Stimulated activated CD8-positive, alpha-beta memory T cell treated with anti-CD3 and anti-CD28 coated beads, Interleukin-12 subunit alpha, Interleukin-12 subunit beta, amount 100 ng/mL, for 4 hours (primary cell): ENCODE measurements around the gene MEDAG.

Source experiments
- DNase-seq: peaks from one replicate; pipeline ENCODE4 v3.0.0-alpha.2; 2020; ENCODE audit warnings: low read depth

Gene MEDAG

DNA sequence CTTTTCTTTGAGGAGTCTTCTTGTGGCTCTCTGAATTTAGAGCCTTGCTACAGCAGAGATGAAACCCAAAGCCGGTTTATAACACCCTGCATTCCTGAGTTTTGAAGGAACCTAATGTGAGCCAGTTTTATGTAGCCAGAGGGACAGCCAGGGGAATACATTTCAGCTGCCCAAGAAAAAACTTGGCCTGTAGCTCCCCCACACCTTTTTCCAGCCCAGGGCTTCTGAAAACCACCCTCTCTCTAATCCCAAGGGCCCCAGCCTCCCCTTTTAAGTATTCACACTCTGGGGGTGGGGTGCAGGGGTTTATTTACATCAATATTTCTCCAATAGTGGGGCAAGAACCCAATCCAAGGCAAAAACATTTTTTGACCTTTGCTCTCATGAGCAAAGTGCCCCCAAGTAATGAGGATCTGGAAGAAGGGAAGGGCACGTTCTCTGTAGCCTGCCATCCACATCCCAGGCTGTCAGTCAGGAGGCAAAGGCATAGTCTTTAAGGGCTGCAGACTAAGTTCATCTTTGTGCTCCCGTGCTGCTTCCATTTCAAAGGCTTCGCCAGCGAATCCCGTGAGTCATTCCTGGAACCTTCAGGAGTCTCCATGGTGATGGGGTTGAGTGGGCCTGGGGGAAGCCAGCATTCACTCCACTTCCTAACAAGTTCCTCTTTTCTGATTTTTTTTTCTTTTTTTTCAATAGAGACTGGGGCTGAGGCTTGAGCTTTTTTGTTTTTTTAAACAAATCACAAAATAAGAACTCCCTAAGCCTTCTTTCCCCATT, 33.2 kb upstream of the MEDAG start:
- DNase-seq = no peak

DNA sequence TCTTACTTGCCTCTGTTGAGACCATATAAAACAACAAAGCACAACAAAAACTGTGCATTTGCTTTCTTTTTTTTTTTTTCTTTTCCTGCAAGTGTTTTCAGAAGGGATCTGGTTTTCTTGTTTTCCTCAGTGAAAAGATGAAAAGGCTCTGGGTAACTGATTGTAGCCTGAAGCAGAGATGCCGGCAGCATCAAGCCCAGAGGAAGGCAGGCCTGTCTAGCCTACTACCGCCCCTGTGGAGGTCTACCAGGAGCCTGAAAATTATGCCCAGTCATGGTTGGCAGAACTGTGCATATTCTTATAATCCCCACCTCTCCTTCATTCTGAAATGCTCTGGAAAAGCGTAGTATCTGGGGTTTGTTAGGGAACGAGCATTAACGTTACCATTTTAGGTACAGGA, 32.6 kb upstream of the MEDAG start:
- no peak for DNase-seq

DNA sequence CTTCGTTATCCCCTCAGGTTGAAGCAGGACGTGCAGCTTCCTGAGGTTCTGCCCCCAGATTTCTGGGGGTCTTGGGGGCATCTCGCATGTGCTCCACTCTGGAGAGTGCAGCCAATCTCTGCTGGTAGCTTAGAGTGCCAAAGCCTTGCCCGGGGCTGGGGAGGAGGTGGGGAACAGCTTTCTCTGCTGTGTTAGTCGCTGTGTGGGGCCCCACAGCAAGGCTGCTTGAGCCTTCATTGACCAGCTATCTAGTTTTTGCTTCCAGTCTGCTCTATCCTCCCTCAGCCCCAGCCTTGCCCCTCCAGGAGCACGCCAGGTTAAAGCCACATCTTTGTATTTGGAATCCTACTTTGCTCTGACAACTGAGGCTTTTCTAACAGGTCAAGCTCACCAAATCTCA, 32.0 kb upstream of the MEDAG start:
- DNase-seq = no peak

DNA sequence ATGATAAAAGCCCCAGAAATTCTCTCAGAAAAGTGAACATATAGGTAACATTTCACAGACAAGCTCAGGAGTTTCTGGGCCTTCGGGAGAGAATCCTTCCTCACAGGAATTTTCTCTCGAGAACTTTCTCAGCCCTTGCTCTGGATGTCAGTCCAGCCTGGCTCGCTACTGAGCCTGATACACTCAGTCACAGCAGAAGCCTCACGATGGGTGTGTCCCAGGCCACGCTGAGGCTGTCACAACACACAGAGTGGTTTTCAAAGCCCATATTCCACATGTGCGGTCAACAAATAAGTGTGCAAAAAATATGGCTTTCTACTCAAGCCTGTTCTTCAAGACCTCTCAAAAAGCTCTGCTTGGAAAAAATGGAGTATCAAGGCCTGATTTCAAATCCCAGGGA, 31.5 kb upstream of the MEDAG start:
- no peak for DNase-seq

DNA sequence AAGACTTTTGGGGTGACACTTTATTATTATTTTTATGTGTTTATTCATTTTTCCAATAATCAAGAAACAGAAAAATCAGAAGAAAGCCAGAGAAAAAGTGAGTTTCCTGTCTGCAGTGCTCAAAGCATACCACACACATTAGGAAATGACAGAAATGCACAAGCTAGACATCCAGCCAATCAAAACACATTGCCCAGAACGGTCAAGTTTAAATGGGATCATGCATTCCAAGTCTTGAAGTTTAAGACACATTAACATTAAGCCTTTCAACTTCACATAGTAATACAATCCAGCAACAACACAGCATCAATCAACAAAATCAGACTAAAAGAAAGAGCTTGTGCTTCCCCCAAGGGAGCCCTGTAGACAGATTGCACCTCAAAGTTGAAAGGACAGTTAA, 28.7 kb upstream of the MEDAG start:
- DNase-seq = no peak

DNA sequence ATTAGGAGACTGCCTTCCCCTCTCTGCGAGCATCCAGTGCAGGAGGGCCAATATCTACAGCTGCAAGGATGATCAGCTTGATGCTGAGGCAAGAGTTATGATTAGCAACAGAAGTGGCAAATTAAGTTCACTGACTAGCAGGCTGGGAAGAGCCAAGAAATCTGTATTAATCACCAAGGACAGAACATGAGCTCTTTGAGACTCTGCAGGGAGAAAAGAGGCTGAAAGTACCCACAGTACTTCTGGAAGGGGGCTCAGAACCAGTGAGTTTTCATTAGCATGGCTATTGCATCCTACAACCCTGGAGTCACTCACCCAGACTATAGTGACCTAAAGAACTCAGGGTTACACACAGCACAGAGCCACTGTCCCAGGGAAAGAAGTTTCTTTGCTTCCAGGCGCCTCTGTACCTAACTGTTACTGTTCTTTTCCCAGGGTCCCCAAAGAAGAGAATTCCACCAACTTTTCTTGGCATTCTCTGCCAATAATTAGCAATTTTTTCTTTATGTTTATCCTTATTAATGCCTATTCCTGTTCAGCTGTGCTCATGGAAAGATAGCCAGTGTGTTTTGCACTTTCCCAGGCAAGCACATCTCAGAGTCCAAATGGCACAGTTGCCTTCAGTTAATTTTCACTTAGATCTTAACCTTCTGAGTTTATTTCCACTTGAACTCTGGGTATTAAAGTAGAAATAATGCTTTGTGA, 25.8 kb upstream of the MEDAG start:
- no peak for DNase-seq

- DNase-seq = no peak
Measured at GRCh38 chr13:30880856-30881155, 25.3 kb upstream of the MEDAG start.

GRCh38 chr13:30881191-30881651, 24.9 kb upstream of the MEDAG start:
- DNase-seq = no peak

- no peak for DNase-seq
Measured at GRCh38 chr13:30882026-30882850, 23.8 kb upstream of the MEDAG start.

DNA sequence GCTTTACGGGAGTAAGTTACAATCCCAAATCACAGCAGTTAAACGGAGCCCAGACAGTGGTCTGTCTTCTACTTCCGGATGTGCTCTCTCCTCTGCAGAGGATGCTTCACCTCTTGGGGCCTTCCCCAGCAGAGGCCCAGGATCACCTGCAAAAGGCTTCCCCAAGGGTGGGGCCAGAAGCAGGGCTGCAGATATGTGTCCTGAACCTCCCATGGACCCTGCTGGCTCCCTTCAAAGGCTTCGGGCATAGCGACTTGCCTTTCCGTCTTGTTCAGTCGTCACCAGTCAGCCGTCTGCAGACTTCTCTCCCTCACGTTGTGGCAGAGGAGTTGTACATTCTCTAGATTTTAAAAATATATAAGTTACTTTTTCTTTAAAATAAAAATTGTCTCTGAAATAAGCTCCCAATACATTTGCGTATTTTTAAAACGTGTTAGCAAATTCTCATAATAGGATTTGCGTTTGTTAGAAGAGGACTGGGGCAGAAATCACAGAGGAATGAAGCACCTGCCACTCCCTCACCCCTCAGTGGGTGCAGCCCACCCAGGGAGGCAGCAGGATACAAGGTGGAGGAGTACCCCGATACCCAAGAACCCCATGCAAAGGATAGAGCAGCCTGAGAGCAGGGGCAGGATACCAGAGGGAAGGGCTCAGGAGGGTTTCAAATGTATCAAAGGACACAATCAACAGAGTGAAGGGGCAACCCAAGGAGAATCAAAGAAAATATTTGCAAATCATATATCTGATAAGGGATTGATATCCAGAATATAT, 22.9 kb upstream of the MEDAG start:
- DNase-seq = no peak

DNA sequence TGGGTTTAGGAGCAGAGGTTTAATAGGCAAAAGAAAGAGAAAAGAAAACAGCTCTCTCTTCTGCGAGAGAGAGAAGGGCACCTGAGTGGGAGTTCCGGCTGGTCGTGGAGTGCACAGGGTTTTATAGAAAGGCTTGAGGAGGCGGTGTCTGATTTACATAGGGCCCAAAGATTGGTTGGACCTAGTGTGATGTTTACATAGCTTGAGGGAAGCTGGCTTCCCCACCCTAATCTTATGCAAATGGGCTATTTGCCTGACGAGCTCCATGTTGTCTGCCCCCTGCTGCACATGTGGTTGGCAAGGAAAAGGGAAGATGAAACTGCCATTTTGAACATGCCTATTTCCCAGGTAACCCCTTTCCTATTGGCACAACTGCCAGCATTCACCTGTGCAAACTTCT, 21.5 kb upstream of the MEDAG start:
- DNase-seq = no peak

DNA sequence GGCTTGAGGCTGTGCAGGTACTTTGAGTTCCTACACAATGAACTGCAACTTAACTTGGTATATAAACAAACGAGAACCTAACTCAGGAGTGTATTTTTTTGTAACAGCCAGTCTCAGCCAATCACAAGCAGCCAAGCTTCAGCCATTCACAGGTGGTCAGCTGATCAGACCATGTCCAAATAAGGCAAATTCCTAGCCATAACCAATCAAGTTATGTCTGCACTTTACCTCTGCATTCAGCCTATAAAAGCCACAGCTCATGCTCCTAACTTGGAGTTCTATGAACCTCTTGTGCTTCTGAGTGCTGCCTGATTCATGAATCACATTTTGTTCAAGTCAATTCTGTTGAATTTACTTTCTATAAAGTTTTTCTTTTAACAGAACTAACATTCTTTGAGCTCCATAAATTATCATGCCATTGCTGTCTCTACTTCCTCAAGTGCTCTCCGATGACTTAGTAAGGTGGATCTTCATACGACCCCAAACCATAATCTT, 16.8 kb upstream of the MEDAG start:
- DNase-seq = no peak

GRCh38 chr13:30892966-30893365, 13.1 kb upstream of the MEDAG start:
- DNase-seq = no peak

DNA sequence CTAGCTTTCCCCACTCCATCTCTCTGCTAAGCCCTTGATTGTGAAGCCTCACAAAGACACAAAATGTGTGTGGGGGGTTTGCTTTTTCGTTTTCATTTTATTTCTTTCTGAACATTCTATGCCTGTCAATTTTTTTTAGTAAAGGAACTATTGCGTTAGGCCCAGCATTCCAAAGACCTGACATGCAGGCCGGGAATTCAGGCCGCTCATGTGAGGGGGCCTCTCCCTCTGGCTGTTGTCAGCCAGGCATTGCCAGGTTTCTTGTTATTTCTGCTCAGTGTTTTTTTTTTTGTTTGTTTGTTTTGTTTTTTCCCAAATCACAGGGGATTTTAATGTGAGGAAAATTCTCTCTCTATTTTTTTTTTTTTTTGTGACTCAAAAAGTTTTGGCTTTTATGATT, 10.3 kb upstream of the MEDAG start:
- no peak for DNase-seq

GRCh38 chr13:30898070-30898469, 8.0 kb upstream of the MEDAG start:
- DNase-seq = no peak

DNA sequence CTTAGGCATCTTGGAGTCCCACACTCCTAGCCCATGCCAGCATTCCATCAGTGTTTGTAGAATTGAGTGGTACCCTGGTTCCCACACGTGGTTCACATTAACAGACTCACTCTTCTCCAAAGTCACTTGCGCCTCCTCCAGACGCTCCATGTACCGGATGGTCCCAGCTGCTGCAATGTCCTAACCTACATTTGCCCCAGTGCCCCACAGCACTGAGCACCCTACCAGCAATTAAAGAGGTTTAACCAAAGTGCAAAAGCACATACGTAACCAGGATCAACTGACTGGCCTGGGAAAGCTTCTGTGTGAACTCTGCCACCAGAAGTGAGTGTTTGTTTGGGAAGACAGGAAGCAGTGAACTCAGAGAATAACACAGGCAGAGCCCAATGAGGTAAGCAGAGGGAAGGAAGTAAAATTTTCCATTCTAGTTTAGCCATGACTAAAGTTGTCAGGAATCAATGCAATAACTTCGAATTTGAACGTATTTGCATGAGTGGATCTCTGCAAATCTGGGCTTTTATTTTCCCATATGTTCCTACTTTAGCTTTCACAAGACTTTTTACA, 7.3 kb upstream of the MEDAG start:
- DNase-seq = no peak

DNA sequence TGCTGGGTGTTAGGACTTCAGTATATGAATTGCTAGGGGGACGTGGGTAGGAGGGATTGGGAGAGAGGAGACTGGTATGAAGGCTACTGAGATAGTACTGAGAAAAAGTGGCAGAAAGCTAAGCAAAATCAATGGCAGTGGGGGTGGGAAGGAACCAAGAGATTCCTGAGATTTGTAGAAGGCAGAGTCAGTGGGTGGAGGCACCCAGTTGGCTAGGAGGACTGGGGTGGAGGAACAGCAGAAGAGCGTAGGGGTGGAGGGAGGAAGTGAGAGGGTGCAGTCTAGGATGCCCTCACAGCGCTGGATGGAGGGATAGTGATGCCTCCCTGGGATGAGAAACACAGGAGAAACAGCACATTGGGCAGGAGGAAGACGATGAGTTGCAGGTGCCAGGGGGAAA, 5.6 kb upstream of the MEDAG start:
- DNase-seq = no peak

DNA sequence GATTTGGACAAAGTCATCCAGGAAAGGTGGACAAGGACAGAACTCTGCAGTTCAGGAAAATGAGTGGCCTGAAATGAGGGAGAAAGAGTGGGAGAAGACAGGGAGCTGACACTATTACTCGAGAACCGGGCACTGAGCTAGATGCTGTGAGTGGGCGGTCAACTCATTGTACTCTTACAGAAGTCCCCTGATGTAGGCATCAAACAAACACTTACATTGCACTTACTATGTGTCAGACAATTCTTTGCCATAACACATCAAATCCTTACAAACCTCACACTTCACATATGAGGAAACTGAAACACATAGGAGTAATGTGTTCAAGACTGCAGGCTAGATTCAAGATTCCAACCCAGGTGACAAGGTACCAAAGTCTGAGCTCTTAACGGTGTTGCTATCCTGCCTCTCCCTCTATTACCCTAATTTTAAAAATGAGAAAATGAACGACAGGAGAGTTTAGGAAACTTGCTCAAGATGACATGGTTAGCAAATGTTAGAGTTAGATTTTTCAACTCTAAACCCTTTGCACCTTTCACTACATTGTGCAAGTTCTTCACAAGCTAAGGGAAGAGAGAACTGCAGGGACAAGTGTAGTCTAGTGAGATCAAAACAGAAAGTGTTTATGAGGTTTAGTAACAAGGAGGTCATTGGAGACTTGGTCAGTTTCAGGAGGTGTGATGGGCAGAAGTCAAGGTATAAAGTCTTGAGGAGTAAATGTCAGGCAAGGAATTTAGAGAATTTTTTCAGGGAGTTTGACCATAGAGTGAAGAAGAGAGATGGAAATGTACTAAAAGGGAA, 4.9 kb upstream of the MEDAG start:
- no peak for DNase-seq

- DNase-seq = no peak
Measured at GRCh38 chr13:30904043-30904442, 2.0 kb upstream of the MEDAG start.

- DNase-seq = no peak
Measured at GRCh38 chr13:30906411-30907051, 460 bp downstream of the MEDAG start.
